Neural progenitor cell (in vitro differentiated cells): Measurements from ENCODE around the gene AHI1. TPM values are rescaled to one million over a fixed set of nuclear protein-coding genes. Genes with fewer than 3 reads are reported as not detected.

Experiments
- DNase-seq: peaks from one replicate; pipeline ENCODE4 v3.0.0-alpha.2; 2016; ENCODE audit warnings: low spot score
- H2AFZ ChIP-seq: fragments of 200-600 bp; sonication (generic); replicated peaks from 2 replicates; pipeline ENCODE4 v1.6.1; 2016; ENCODE audit warnings: antibody characterized with exemption
- H3F3A ChIP-seq: fragments of 200-600 bp; sonication (generic); 2 replicates; pipeline ENCODE4 v1.6.1; 2016; ENCODE audit warnings: antibody characterized with exemption, low read depth
- H3K27ac ChIP-seq: fragments of 200-600 bp; sonication (generic); 2 replicates; pipeline ENCODE4 v1.5.1; 2016; ENCODE audit warnings: mild to moderate bottlenecking
- H3K27me3 ChIP-seq: fragments of 200-600 bp; sonication (generic); 2 replicates; pipeline ENCODE4 v1.6.1; 2016; ENCODE audit warnings: mild to moderate bottlenecking, moderate library complexity
- H3K36me3 ChIP-seq: fragments of 200-600 bp; sonication (generic); 2 replicates; pipeline ENCODE4 v1.5.1; 2016
- H3K4me1 ChIP-seq: fragments of 200-600 bp; sonication (generic); 2 replicates; pipeline ENCODE4 v1.6.1; 2016; ENCODE audit warnings: mixed run types
- H3K4me2 ChIP-seq: fragments of 200-600 bp; sonication (generic); 2 replicates; pipeline ENCODE4 v1.6.1; 2016
- H3K4me3 ChIP-seq: fragments of 200-600 bp; sonication (generic); 2 replicates; pipeline ENCODE4 v1.5.1; 2016
- H3K79me2 ChIP-seq: fragments of 200-600 bp; sonication (generic); 2 replicates; pipeline ENCODE4 v1.6.1; 2016; ENCODE audit warnings: low read depth
- H3K9ac ChIP-seq: fragments of 200-600 bp; sonication (generic); 2 replicates; pipeline ENCODE4 v1.6.1; 2016
- H3K9me3 ChIP-seq: fragments of 200-600 bp; sonication (generic); 2 replicates; pipeline ENCODE4 v1.5.1; 2016; ENCODE audit warnings: low read depth
- H4K20me1 ChIP-seq: fragments of 200-600 bp; sonication (generic); 2 replicates; pipeline ENCODE4 v1.6.1; 2016; ENCODE audit warnings: low read depth
- H3K27ac Mint-ChIP-seq: 3 replicates; pipeline ENCODE4 v1.8.0; 2021; ENCODE audit warnings: mixed read lengths
- H3K27me3 Mint-ChIP-seq: 2 replicates; pipeline ENCODE4 v1.8.0; 2022; ENCODE audit warnings: low read depth, mild to moderate bottlenecking, inconsistent platforms, moderate library complexity, mixed read lengths; ENCODE audit not compliant: insufficient read depth
- H3K36me3 Mint-ChIP-seq: 3 replicates; pipeline ENCODE4 v1.8.0; 2021; ENCODE audit warnings: mixed read lengths
- H3K4me1 Mint-ChIP-seq: 3 replicates; pipeline ENCODE4 v1.8.0; 2021; ENCODE audit warnings: mixed read lengths
- H3K4me3 Mint-ChIP-seq: 3 replicates; pipeline ENCODE4 v1.8.0; 2021; ENCODE audit warnings: mild to moderate bottlenecking, moderate library complexity, mixed read lengths
- H3K9me3 Mint-ChIP-seq: 3 replicates; pipeline ENCODE4 v1.8.0; 2020; ENCODE audit warnings: mixed read lengths
- CTCF ChIP-seq: fragments of 200-600 bp; sonication (generic); IDR thresholded peaks from 2 replicates; pipeline ENCODE4 v1.5.1; 2017; ENCODE audit warnings: antibody characterized with exemption, mild to moderate bottlenecking
- EZH2 ChIP-seq: fragments of 200-600 bp; sonication (generic); IDR thresholded peaks from 2 replicates; pipeline ENCODE4 v1.6.1; 2017; ENCODE audit warnings: antibody characterized with exemption, mild to moderate bottlenecking, moderate library complexity
- EZH2phosphoT487 ChIP-seq: fragments of 200-600 bp; sonication (generic); IDR thresholded peaks from 2 replicates; pipeline ENCODE4 v1.6.1; 2017; ENCODE audit warnings: antibody characterized with exemption
- total RNA-seq: library from RNA; depleted of rRNA; stranded (reverse); fragments of >200 nt; gene quantifications from 2 replicates; pipeline ENCODE4 v1.2.3, GENCODE V29; 2015; ENCODE audit warnings: low replicate concordance

Gene AHI1
- total RNA-seq, 1 donor from 2014 or later = 26.2 TPM

DNA sequence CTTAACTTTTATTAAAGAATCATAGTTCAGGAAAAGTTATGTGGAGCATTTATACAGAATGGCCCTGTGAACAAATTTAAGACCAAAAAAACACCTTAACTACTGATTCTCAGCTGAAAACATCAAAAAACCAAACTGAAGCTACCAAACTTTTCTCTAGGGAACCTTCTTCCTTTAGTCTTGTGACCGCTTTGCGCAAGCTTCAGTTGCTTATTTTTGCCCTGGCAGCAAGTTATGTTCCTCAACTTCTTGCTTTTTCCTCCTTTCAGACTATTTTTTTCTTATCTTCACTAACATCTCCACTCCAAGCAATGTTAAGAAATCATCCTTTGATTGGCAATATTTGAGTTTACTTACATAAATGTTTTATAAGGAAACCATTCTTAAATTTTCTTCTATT lies 216.3 kb downstream of the AHI1 start:
- Histone ChIP-seq H3K4me3 (no peak overlapping the region), H3K27ac (no peak overlapping the region), H3K9ac (no peak overlapping the region), H3K36me3 (no peaks in the 10 kb centered on the region), H3K79me2 (no peaks in the 10 kb centered on the region), H2AFZ (no peak overlapping the region), H3K27me3 (no peaks in the 10 kb centered on the region), H3K4me2 (no peak overlapping the region), H3K9me3 (no peaks in the 10 kb centered on the region), H3K4me1 (no peaks in the 10 kb centered on the region), H3F3A (no peaks in the 10 kb centered on the region), H4K20me1 (no peaks in the 10 kb centered on the region)
- Mint-ChIP-seq H3K27me3 (peaks cover 4% of the 10 kb centered on the region), H3K36me3 (no peaks in the 10 kb centered on the region), H3K9me3 (no peaks in the 10 kb centered on the region), H3K4me3 (no peak overlapping the region), H3K27ac (no peak overlapping the region), H3K4me1 (no peaks in the 10 kb centered on the region)
- TF ChIP-seq CTCF (no peak), EZH2phosphoT487 (no peak), EZH2 (no peak)
- no peak for DNase-seq

- Histone ChIP-seq H3K79me2 (no peaks in the 10 kb centered on the region), H3K4me3 (no peak overlapping the region), H3K27ac (no peak overlapping the region), H3K36me3 (no peaks in the 10 kb centered on the region), H3K9ac (no peak overlapping the region), H3K4me1 (no peaks in the 10 kb centered on the region), H4K20me1 (no peaks in the 10 kb centered on the region), H3K27me3 (no peaks in the 10 kb centered on the region), H3F3A (no peaks in the 10 kb centered on the region), H3K9me3 (no peaks in the 10 kb centered on the region), H2AFZ (no peak overlapping the region), H3K4me2 (no peak overlapping the region)
- Mint-ChIP-seq H3K4me1 (no peaks in the 10 kb centered on the region), H3K27me3 (peaks cover 4% of the 10 kb centered on the region), H3K36me3 (no peaks in the 10 kb centered on the region), H3K27ac (no peak overlapping the region), H3K9me3 (no peaks in the 10 kb centered on the region), H3K4me3 (no peak overlapping the region)
- no peak for TF ChIP-seq EZH2
- no peak for TF ChIP-seq CTCF
- TF ChIP-seq EZH2phosphoT487 = no peak
- no peak for DNase-seq
These were observed 217.0 kb downstream of the AHI1 start for GRCh38 chr6:135280375-135281136.

- Histone ChIP-seq H3F3A (no peaks in the 10 kb centered on the region), H3K4me3 (no peak overlapping the region), H3K79me2 (no peaks in the 10 kb centered on the region), H3K9me3 (no peaks in the 10 kb centered on the region), H3K27ac (no peak overlapping the region), H2AFZ (no peak overlapping the region), H3K9ac (no peak overlapping the region), H4K20me1 (no peaks in the 10 kb centered on the region), H3K27me3 (no peaks in the 10 kb centered on the region), H3K4me2 (no peak overlapping the region), H3K4me1 (no peaks in the 10 kb centered on the region), H3K36me3 (no peaks in the 10 kb centered on the region)
- Mint-ChIP-seq H3K4me1 (no peaks in the 10 kb centered on the region), H3K27ac (no peak overlapping the region), H3K4me3 (no peak overlapping the region), H3K36me3 (no peaks in the 10 kb centered on the region), H3K27me3 (peaks cover 4% of the 10 kb centered on the region), H3K9me3 (no peaks in the 10 kb centered on the region)
- DNase-seq = no peak
- TF ChIP-seq EZH2 (no peak), EZH2phosphoT487 (no peak), CTCF (no peak)
These were observed 220.1 kb downstream of the AHI1 start for GRCh38 chr6:135277422-135277821.
